Neutrophil (primary cell): Measurements from ENCODE around the gene GNG10.

ENCODE experiments used
- H3K27ac ChIP-seq: fragments of 200-600 bp; sonication (generic); 2 replicates; pipeline ENCODE4 v1.5.1; 2016; ENCODE audit warnings: mild to moderate bottlenecking, moderate library complexity
- H3K27me3 ChIP-seq: fragments of 200-600 bp; sonication (generic); 2 replicates; pipeline ENCODE4 v1.6.0; 2016; ENCODE audit warnings: mild to moderate bottlenecking
- H3K36me3 ChIP-seq: fragments of 200-600 bp; sonication (generic); 2 replicates; pipeline ENCODE4 v1.5.1; 2017
- H3K4me1 ChIP-seq, 2 experiments: fragments of 200-600 bp in 1 of 2; sonication (generic) in 1 of 2; 1 replicate in 1 of 2; 2 replicates in 1 of 2; pipeline versions ENCODE4 v1.5.1 to v1.6.1; 2013 to 2016; ENCODE audit warnings: low read depth in 1 of 2, low read length in 1 of 2, mild to moderate bottlenecking in 1 of 2, moderate library complexity in 1 of 2; ENCODE audit not compliant: control insufficient read depth in 1 of 2, insufficient read depth in 1 of 2
- H3K4me3 ChIP-seq, 2 experiments: fragments of 200-600 bp in 1 of 2; sonication (generic) in 1 of 2; 1 replicate in 1 of 2; 2 replicates in 1 of 2; pipeline ENCODE4 v1.5.1; 2013 to 2016; ENCODE audit warnings: low read depth in 1 of 2, low read length in 1 of 2, mild to moderate bottlenecking in 1 of 2, moderate library complexity in 1 of 2
- H3K9me3 ChIP-seq: fragments of 200-600 bp; sonication (generic); 2 replicates; pipeline ENCODE4 v1.5.1; 2016
- TF ChIP-seq, protein P1 (sequence below): fragments of 200-600 bp; sonication (generic); IDR thresholded peaks from 2 replicates; pipeline ENCODE4 v1.5.1; 2016; ENCODE audit warnings: antibody characterized with exemption

GNG10 gene

DNA sequence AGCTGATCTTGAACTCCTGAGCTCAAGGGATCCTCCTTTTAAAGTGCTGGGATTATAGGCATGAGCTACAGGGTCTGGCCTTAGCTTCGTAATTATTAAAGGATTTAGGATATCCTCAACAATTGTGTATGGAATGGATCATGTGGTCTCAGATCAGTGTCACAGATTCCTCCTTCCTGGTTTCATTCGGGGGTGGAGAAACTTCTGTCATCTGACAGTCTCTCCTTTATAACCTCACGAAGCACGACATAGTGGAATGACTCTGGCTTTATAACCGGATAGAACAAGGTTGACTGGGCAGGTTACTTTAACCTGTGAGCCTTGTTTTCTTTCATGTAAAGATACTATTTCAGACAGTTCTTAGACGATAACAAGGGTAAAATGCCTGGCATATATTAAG lies 4.4 kb upstream of the GNG10 start:
- peaks cover 11% of the 10 kb centered on the region for H3K36me3 ChIP-seq
- H3K4me1 ChIP-seq: peaks cover 0 to 7% of the 10 kb centered on the region in 2 experiments
- H3K27me3 ChIP-seq: peaks cover 9% of the 10 kb centered on the region
- H3K4me3 ChIP-seq: no peak overlapping the region
- TF ChIP-seq, protein P1, sequence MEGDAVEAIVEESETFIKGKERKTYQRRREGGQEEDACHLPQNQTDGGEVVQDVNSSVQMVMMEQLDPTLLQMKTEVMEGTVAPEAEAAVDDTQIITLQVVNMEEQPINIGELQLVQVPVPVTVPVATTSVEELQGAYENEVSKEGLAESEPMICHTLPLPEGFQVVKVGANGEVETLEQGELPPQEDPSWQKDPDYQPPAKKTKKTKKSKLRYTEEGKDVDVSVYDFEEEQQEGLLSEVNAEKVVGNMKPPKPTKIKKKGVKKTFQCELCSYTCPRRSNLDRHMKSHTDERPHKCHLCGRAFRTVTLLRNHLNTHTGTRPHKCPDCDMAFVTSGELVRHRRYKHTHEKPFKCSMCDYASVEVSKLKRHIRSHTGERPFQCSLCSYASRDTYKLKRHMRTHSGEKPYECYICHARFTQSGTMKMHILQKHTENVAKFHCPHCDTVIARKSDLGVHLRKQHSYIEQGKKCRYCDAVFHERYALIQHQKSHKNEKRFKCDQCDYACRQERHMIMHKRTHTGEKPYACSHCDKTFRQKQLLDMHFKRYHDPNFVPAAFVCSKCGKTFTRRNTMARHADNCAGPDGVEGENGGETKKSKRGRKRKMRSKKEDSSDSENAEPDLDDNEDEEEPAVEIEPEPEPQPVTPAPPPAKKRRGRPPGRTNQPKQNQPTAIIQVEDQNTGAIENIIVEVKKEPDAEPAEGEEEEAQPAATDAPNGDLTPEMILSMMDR: no peak
- no peaks in the 10 kb centered on the region for H3K9me3 ChIP-seq
- no peak overlapping the region for H3K27ac ChIP-seq

DNA sequence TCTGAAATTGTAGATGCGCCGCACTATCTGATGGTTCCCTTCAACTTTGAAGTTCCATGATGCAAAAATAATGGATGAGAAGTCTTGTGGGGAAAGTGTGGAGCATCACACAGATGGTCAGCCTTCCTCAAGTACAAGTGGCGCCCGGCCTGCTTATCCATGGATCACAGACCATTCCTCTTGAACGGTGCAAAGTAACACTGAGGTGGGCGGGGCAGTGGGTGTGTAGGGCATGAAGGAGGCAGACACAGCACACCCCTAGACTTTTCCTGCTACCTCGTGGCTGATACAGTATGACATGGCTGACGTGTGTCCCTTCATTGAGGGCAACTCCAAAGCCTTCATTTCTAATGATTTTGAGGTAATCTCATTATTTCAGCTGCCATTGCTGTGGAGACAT lies 2.5 kb upstream of the GNG10 start:
- Histone ChIP-seq H3K27ac (no peak overlapping the region), H3K4me1 (peaks cover 13 to 16% of the 10 kb centered on the region in 2 experiments), H3K4me3 (no peak overlapping the region), H3K36me3 (peaks cover 5% of the 10 kb centered on the region), H3K9me3 (no peaks in the 10 kb centered on the region), H3K27me3 (peaks cover 9% of the 10 kb centered on the region)
- TF ChIP-seq, protein P1: no peak

GRCh38 chr9:111659691-111660090 lies 1.7 kb upstream of the GNG10 start:
- Histone ChIP-seq H3K4me3 (no peak overlapping the region), H3K27ac (no peak overlapping the region), H3K36me3 (peaks cover 8% of the 10 kb centered on the region), H3K4me1 (peaks cover 20 to 24% of the 10 kb centered on the region in 2 experiments), H3K27me3 (peaks cover 9% of the 10 kb centered on the region), H3K9me3 (no peaks in the 10 kb centered on the region)
- TF ChIP-seq, protein P1: no peak

- H3K27me3 ChIP-seq: peaks cover 9% of the 10 kb centered on the region
- peak overlapping the region; percentile 74 to 87 for H3K4me3 ChIP-seq
- peaks cover 15% of the 10 kb centered on the region for H3K36me3 ChIP-seq
- H3K27ac ChIP-seq: peak overlapping the region; percentile 92
- peaks cover 26 to 46% of the 10 kb centered on the region in 2 experiments for H3K4me1 ChIP-seq
- no peaks in the 10 kb centered on the region for H3K9me3 ChIP-seq
- TF ChIP-seq, protein P1: no peak
Observed at GRCh38 chr9:111661802-111662521, 557 bp downstream of the GNG10 start.

- Histone ChIP-seq H3K4me1 (peaks cover 26 to 47% of the 10 kb centered on the region in 2 experiments), H3K36me3 (peaks cover 23% of the 10 kb centered on the region), H3K9me3 (no peaks in the 10 kb centered on the region), H3K27ac (peak overlapping the region; percentile 92), H3K27me3 (peaks cover 9% of the 10 kb centered on the region), H3K4me3 (peak overlapping the region; percentile 74 to 87)
- TF ChIP-seq, protein P1: no peak
Observed at GRCh38 chr9:111662576-111663300, 1.3 kb downstream of the GNG10 start.
